WERI-Rb-1 (cell line): Measurements from ENCODE around the gene LBX2.

Experiments used
- DNase-seq: peaks from one replicate; pipeline ENCODE4 v3.0.0-alpha.2; 2020
- H3K27ac ChIP-seq: fragments of 250-450 bp; sonication (Bioruptor Pico); 2 replicates; pipeline ENCODE4 v1.5.1; 2020; ENCODE audit warnings: mild to moderate bottlenecking, moderate library complexity
- H3K27me3 ChIP-seq: fragments of 250-450 bp; sonication (Bioruptor Pico); 2 replicates; pipeline ENCODE4 v1.5.1; 2021; ENCODE audit warnings: mild to moderate bottlenecking, low read depth, moderate library complexity; ENCODE audit not compliant: insufficient read depth, severe bottlenecking
- H3K36me3 ChIP-seq: fragments of 250-450 bp; sonication (Bioruptor Pico); 2 replicates; pipeline ENCODE4 v1.5.1; 2020; ENCODE audit warnings: mild to moderate bottlenecking, moderate library complexity
- H3K4me3 ChIP-seq: 2 replicates; pipeline ENCODE4 v1.5.1; 2011; ENCODE audit warnings: low read depth, mild to moderate bottlenecking, control low read depth, low read length
- H3K9me3 ChIP-seq: fragments of 250-450 bp; sonication (Bioruptor Pico); 2 replicates; pipeline ENCODE4 v1.5.1; 2021; ENCODE audit warnings: mild to moderate bottlenecking, moderate library complexity; ENCODE audit not compliant: severe bottlenecking
- CTCF ChIP-seq: IDR thresholded peaks from 2 replicates; pipeline ENCODE4 v1.5.1; 2011; ENCODE audit warnings: low read depth, mild to moderate bottlenecking, control low read depth, inconsistent platforms, low read length

LBX2 gene

GRCh38 chr2:74511104-74511989 lies 11.9 kb upstream of the LBX2 start:
- H3K27me3 ChIP-seq: no peaks in the 10 kb centered on the region
- TF ChIP-seq CTCF: no peak
- peak; percentile 68 for DNase-seq

GRCh38 chr2:74510272-74510671 lies 10.9 kb upstream of the LBX2 start:
- DNase-seq: no peak
- Histone ChIP-seq H3K9me3 (no peaks in the 10 kb centered on the region), H3K27ac (peak overlapping the region; percentile 100), H3K36me3 (peaks cover 21% of the 10 kb centered on the region), H3K27me3 (no peaks in the 10 kb centered on the region), H3K4me3 (no peak overlapping the region)
- no peak for TF ChIP-seq CTCF

More at GRCh38 chr2:74511104-74511989, 11.9 kb upstream of the LBX2 start:
- H3K27ac ChIP-seq: peak overlapping the region; percentile 100
- H3K4me3 ChIP-seq: no peak overlapping the region
- H3K9me3 ChIP-seq: no peaks in the 10 kb centered on the region
- peaks cover 19% of the 10 kb centered on the region for H3K36me3 ChIP-seq

GRCh38 chr2:74507926-74508520 lies 8.6 kb upstream of the LBX2 start:
- peak; percentile 95 for DNase-seq

GRCh38 chr2:74507145-74507925 lies 7.9 kb upstream of the LBX2 start, which contains the start of gene PCGF1:
TSS of gene PCGF1 (minus strand) at chr2:74507695. CDS start at chr2:74507668, 27 bp downstream.
- peak; percentile 100 for DNase-seq
- no peaks in the 10 kb centered on the region for H3K27me3 ChIP-seq
- TF ChIP-seq CTCF: peak; percentile 81
- peak within 1 kb of the TSS; percentile 75 for H3K4me3 ChIP-seq
- H3K27ac ChIP-seq: peak within 1 kb of the TSS; percentile 100
- no peaks in the 10 kb centered on the region for H3K9me3 ChIP-seq
- peaks cover 32% of the 10 kb centered on the region for H3K36me3 ChIP-seq

More at GRCh38 chr2:74507926-74508520, 8.6 kb upstream of the LBX2 start:
- H3K27me3 ChIP-seq: no peaks in the 10 kb centered on the region
- H3K9me3 ChIP-seq: no peaks in the 10 kb centered on the region
- no peak for TF ChIP-seq CTCF
- peak overlapping the region; percentile 100 for H3K27ac ChIP-seq
- H3K36me3 ChIP-seq: peaks cover 32% of the 10 kb centered on the region
- H3K4me3 ChIP-seq: peak overlapping the region; percentile 75

GRCh38 chr2:74505448-74506246 lies 6.2 kb upstream of the LBX2 start:
- Histone ChIP-seq H3K27me3 (no peaks in the 10 kb centered on the region), H3K27ac (peak overlapping the region; percentile 10; the same call in 1 of the 2 replicates), H3K9me3 (no peaks in the 10 kb centered on the region), H3K36me3 (peaks cover 32% of the 10 kb centered on the region), H3K4me3 (no peak overlapping the region)
- TF ChIP-seq CTCF: no peak
- no peak for DNase-seq
